COR-L47 (cell line): Measurements from ENCODE around the gene AUTS2.
"Not testable (repeated sequence)": the region's sequence is repeated elsewhere in the genome, so short reads cannot be mapped to it uniquely, and the experiment has no call there.

Experiments
- DNase-seq: peaks from one replicate; lab custom pipeline; 2025; lab: John Stamatoyannopoulos, UW

The AUTS2 gene

DNA sequence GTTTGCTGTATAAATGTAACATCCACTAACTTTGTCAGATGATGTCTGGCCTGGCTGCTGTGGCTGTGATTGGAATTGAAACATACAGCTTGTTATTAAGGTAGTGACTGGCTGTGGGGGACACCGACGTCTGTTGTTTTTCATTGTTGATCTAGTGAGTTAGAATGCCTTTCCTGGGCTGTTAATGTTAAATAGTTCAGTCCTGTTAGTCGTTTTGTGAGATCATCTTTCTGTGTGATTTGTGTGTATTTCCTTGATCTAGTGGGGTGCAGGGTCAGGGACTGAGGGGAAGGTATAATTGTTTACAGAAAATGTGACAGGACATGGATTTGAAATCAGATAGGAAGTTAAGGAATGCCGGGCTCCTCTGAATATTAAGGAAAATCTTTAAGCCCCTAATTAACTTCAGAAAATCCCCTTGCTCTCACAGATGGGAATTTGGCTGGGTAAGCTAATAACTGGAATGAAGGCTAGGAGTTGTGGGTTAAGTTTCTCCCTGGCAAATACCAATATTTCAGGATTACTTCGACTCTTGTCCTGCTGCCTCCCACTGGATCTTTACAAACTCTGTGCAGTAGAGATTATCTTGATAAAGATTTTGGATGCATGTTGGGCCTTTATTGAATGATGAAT is 163.1 kb downstream of the AUTS2 start:
- no peak for DNase-seq

DNA sequence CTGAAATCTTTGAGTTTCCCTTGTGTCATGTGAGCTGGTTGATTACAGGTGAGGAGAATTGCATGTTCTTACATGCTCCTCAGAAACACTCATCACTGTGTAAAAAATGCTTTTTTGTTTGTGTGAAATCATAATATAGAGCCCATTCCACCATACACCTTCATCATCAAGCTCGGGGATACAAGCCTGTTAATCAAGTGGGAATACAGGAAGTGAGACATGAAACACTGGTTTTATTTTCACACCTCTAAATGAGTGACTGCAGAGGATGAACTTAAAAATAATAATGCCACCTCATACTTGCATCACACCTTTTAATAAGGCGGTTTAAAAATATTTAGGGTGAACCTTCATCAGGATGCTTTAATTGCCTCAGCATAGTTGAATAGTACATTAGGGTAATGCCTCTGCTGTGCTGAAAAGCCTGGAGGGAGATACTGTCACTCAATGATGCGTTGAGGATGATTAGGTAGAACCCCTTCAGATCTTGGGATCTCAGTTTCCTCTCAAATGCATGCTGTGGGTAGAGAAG is 164.6 kb downstream of the AUTS2 start:
- DNase-seq = no peak

DNA sequence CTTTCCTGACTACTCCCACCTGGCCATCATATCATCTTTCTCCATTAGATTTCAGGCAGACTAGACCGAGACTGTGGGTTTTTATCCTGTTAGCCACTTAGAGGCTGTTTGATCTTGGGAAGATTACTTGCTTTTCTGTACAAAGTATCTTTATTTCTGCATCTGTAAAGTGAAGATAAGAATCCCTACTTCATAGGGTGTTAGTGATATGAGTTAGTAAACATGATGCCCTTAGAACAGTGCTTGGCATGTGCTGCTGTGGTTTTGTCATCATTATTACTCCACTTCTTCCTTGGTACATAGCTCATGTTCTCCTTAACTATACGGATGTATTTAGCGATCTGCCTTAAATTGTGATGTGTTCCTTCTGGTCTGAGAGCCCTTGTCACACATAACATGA is 165.2 kb downstream of the AUTS2 start:
- no peak for DNase-seq

DNA sequence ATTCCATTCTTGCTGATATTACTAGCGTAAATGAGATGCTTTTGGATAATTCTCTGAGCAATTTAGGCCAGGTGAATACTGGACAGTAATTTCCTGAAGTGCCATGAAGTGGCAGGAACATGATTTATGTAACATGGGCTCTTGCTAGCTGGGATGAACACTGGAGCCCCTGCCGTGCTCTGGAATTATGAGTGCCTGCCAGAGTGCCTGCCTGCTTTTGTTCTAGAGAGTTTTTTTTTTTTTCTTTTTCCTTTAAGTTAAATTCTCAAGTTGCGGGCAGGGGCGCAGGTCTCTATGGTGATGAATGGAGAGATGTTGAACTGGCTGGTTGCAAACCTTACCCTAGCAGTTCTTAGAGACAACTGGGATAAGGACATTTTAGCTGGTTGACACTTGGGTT is 165.9 kb downstream of the AUTS2 start:
- no peak for DNase-seq

DNA sequence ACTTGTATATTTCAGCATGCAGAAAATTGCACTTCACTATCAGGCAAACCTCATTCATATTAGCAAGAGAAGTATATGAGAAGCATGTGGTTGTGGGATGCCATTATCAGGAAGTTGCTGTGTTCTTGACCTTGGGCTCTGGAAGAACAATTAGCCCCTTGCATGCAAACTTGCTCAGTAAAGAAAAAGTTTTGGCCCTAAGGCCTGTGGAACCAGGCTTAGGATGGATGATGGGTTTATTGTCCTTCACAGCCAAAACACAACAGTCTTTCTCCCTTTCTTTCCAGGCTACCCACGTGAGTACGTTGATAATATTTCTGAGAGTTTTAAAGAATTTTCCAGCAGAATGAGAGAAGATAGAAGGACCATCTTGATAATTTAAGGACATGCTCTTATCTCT is 166.4 kb downstream of the AUTS2 start:
- no peak for DNase-seq

DNA sequence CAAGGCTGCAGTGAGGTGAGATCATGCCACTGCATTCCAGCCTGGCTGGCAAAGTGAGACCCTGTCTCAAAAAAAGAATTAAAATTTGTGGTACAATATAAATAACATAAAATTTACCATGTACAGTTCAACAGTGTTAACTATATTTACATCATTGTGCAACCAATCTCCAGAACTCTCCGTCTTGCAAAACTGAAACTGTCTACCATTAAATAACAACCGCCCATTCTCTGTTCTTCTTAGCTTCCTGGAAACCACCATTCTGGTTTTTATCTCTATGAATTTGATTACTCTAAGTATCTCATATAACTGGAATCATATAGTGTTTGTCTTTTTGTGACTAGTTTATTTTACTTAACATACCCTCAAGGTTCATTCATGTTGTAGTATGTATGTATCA is 167.6 kb downstream of the AUTS2 start:
- DNase-seq = no peak

DNA sequence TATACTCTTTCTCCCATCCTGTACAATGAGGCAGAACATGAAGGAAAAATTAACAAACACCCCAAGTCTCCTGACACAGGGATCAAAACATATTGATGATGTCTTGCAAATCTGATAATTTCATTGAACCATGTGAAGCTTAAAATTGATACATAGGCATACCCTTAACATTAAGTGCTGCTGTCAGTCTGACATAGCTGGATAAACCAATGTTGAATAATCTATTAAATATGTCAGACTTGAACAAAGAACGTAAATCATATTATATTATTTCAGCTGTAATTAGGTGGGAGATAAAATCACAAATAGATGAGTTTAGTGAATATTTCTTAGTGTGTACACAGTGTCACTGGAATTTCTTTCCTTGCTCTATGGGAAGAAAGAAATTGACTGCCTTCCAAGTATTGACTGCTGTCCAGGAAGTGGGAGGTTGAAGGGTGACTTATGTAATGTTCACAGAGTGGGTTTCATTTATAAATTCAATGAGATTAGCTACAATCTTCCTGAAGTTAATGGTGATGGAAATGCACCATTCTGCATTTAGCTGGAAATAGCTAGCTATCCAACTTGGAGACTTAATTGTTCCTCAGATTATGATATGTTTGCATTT is 170.8 kb downstream of the AUTS2 start:
- peak; percentile 34 for DNase-seq

DNA sequence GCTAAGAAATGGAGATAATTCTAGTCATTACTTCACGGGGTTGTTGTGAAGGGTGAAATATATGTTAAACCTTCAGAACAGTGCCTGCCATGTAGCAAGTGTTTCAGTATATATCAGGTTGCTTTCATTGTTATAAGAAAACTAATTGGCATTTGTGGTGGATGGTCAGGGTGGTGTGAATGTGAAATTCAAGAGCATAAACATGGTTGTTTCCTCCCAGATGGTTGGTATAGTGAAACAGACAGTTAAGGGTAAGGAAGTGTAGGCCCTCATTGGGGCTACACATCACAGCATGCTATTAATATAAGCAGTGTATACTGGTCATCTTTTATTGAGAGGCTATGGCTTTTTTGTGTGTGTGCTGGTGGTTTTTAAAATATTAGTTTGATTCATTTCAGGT is 171.6 kb downstream of the AUTS2 start:
- DNase-seq = no peak

DNA sequence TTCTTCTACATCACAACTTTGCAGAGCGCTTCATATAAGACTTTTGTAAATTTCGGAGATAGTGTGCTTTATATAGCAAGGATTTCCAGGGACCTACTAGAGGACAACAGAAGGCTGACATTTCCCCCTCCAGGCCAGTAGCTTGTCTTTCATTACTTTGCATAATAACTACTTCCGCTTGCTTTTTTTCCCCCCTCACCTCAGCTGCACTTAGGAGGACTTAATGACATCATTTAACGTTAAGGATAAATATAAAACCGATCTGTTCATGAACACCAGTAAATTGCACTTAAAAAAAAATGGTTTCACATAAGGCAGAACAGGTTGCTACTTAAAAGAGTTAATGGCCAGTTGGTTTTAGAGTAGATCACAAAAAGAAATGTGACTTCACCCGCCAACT is 172.3 kb downstream of the AUTS2 start:
- no peak for DNase-seq

DNA sequence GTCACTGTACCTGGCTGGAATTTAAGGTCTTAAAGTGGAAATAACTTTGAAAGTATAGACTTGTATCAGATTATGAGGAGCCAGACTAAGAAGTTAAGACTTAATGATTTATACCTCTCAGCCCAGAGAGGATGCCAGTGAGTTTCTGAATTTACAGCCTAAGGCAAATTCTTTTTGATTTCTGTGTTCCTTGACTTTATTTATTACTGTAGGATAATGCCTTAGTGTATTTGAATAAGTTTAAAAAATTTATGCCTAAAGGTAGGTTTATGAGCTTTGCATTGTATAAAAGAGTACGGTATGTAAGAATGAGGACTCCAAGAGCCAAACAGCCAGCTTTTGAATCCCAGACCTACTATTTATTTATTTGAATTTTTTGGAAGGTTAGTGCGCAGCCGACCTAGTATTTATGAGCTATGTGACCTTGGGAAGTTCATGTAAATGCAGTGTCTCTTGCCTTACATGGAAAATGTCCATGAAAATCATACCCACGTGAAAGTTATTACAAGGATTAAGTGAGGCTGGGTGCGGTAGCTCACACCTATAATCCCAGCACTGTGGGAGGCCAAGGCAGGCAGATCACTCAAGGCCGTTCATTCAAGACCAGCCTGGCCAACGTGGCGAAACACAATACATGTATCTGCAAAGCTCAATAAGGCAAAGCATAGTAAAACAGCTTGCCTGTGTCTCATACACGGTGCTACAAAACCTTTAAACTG is 174.6 kb downstream of the AUTS2 start:
- no peak for DNase-seq

DNA sequence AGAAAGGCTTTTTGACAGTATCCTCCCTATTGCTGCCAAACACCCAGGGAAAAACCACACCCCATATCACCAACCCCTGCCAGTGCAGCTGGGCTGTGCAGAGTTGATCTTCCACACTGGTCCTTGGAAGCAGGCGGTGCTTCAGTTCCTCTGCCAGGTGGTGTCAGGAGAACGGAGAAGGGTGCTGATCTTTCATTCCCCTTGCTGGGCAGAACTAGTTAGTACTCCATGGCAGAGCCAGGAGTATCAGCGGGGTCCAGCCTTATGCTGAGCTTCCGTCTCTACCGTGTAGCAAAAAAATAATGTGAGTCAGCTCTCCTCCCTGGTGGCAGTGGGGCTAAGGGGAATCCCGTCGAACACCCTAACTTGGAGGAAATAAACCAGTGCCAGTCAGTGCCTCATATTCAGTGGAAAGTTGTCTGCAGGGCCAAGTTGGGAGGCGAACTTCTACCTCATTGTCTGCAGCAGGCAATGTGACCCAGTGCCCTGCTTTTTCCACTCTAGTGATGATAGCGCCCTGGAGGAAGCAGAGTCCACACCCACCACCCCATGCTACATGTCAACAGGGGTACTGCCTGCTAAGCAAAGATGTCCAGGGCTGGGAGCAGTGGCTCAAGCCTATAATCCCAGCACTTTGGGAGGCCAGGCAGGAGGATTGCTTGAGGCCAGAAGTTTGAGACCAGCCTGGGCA is 175.4 kb downstream of the AUTS2 start:
- DNase-seq = no peak

DNA sequence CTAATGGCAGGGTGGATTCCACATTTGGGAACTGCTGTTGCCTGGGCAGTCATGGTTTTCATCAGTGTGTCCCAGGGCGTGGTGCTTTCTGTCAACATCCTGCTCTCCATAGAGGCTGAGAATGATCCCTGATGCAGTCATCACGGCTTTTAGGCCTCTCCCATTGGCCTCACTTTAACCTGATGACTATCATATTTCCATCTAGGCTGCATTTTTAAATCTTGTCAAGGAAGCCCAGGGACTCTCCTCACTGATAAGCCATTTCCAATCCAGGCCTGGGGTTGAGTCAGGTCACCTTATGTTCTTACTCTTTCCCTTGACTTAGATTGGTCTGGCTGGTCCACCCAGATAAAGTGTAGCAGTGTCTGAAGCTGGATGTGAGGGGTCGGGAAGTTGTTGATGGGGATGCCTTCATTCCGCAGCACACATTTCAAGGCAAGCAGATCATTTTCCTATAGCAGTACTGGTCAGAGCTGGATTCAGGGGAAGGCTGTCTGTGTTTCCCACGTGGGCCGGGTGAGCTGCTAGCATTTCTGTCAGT is 177.0 kb downstream of the AUTS2 start:
- DNase-seq = no peak

DNA sequence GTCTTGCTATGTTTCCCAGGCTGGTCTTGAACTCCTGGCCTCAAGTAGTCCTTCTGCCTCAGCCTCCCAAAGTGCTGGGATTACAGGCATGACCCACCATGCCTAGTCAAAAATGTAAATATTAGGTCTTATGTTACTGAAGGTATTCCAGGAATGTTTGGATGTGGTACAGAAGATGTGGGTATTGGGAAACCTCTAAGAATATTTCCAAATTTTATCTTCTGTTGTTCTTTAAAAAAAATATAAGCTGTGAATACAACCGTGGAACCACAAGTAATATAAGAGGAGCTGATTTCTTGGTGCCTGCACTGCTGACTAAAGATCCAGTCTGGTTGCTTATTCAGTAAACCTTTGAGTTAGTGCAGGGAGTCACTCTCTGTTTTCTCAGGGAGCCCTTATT is 178.3 kb downstream of the AUTS2 start:
- DNase-seq = no peak

DNA sequence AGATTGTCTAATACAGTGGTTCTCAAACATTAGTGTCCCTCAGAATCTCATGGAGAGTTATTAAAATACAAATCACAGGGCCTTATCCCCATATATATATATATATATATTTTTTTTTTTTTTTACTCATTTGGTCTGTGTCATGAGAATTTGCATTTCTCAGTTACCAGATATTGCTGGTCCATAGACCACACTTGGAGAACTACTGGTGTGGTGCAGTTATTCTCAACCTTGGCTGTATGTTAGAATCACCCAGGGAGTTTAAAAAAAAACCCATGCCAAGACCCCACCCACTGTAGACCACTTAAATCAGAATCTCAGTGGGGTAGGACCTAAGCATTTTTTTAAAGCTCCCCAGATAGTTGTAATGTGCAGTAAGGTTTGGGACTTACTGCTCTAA is 179.9 kb downstream of the AUTS2 start:
- no peak for DNase-seq

DNA sequence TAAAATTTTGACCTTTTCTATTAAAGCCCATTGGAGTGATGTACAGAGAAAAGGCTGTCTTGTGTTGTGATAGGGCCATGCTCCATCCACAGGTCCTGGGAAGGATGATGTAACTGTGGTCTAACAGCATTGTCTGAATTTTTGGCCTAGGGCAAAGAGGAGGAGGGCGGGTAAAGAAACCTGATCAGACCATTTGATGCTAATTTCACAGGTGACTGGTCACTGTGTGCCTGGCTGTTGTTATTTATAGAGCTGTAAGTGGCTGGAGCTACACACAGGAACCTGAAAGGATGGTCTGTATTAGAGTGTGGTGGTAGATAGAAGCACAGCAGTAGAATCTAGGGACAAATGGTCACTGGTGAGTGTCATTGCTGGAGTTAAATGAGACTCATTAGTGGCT is 182.1 kb downstream of the AUTS2 start:
- peak; percentile 86 for DNase-seq

DNA sequence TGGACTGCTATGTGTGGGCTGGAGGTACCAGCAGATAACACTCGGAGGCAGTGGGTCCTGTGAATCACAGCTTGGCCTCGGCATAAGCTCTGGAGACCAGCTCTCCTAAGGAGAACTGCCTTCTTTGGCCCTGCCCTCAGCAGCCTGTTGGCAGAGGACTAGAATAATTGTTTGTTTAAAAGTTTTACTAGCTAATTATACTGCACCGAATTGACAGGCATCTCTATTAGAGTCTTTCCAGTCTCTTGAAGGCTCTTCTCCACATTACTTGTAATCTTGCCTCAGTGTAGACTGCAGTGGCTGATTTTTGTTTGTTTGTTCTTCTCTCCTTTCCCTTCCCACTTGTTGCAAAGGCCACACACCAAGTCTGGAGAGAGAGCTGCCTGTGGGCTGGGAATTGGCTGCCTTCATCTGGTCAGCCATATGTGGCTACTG is 183.2 kb downstream of the AUTS2 start:
- peak; percentile 33 for DNase-seq

DNA sequence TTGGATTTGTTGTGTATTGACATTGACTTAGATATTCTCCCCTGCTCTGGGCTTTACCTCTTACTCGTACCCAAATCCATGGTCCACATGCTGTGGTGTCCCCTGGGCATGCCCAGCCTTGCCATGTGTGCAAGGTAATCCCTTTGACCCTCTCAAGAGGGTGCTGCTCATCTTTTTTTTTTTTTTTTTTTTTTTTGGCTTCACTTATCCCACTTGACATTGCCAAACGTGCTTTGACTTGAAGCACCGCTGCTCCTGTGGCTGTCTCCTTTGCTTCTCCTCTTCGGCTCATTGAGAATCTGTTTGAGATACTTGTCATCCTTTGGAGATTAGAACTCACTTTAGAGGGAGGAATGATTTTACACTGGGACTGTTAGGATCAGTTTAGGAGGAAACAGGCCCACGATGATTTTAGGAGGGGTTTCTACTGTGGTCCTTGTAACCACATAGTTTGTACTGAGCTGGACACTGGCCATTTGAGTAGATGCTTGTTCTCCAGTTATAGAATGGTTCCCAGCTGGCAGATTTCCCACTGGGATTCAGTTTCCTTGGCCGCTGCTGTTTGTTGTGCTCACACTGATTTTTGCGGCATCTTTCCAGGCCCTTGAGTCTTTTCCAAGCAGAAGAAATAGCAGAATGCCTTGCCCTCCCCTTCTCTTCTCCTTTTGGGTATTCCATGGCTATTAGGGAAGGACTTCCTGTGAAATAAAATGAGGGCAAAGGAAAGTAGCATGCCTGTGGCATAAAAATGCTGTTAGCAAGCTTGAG is 184.8 kb downstream of the AUTS2 start:
- DNase-seq = no peak

DNA sequence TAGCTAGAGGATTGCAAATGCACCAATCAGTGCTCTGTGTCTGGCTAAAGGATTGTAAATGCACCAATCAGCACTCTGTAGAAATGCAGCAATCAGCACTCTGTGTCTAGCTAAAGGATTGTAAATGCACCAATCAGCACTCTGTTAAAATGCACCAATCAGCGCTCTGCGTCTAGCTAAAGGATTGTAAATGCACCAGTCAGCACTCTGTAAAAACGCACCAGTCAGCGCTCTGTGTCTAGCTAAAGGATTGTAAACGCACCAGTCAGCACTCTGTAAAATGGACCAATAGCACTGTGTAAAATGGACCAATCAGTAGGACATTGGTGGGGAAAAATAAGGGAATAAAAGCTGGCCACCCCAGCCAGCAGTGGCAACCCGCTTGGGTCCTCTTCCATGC is 187.9 kb downstream of the AUTS2 start:
- not testable (repeated sequence) for DNase-seq

DNA sequence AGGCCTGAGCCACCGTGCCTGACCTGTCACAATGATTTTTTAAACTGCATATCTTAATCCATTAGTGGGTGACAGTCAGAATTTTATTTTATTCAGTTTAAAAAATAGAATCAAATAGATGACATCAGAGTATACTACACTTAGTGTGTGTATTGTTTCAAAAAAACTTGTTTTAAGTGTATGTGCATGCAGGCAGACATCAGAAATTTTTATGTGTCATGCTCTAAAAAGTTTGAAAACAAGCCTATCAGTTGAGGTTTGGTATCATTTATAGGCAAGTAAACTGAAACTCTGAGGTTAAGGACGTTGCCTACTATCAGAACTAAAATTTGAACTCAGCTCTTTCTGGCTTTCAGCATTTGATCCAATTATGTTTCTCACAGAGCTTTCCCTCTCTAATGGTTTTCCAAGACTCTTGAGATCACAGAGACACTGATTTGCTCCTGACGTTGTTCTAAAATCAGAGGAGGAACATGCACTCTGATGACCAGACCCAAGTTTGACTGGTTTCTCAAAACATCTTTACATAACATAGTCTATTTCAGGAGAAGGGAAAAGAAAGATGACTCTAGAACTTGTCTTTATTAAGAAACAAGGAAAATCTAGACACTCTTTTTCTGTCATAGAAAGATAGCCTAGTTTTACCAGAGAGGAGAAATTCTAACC is 188.6 kb downstream of the AUTS2 start:
- no peak for DNase-seq

DNA sequence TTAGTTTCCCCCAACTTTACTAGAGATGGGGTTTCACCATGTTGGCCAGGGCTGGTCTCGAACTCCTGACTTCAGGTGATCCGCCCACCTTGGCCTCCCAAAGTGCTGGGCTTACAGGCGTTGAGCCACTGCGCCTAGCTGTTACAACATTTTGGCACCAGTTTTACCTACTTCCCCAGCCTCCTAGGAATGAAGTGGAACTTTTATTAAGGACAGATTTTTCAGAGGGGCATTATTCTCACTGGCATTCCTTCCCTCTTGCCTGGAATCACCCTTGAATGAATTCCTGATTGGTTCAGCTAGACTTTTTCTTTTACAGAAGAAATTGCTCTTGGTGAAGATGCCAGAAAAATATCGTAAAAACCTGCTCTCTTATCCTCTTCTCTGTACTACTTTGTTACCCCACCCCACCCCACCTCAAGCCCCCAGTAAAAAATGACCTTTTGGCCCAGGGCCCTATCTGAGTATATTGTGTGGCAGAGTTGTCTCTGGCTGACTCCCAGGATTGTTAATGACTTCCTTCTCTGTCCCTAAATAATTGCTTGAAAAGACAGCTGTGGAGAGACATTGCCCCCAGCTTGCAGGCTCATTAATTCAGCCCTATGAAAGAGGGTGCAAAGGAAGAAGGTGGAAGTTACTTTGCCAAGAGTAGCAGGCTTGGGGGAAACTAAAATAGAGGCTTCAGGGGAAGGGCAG is 189.6 kb downstream of the AUTS2 start:
- DNase-seq = peak; percentile 60
